ENCODE data around the gene PRM3.

DNA sequence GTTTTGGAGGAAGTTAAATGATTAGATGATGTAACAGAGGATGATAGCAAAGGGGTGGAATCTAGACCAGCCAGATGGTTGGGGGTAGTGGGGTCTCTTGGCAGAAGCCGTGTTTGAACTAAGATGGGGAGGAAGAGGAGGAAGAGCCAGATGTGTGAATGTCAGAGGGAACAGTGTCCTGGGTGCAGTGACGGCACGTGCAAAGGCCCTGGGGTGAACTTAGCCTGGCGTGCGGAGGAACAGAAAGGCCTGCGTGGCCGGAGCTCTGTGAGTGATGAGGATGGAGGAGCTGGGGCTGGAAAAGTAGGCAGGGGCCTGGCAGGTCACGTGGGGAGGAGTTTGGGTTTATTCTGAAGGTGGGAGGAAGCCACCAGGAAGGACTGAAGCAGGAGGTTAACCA, 45.4 kb upstream of the PRM3 start:
- TF ChIP-seq, protein P1, sequence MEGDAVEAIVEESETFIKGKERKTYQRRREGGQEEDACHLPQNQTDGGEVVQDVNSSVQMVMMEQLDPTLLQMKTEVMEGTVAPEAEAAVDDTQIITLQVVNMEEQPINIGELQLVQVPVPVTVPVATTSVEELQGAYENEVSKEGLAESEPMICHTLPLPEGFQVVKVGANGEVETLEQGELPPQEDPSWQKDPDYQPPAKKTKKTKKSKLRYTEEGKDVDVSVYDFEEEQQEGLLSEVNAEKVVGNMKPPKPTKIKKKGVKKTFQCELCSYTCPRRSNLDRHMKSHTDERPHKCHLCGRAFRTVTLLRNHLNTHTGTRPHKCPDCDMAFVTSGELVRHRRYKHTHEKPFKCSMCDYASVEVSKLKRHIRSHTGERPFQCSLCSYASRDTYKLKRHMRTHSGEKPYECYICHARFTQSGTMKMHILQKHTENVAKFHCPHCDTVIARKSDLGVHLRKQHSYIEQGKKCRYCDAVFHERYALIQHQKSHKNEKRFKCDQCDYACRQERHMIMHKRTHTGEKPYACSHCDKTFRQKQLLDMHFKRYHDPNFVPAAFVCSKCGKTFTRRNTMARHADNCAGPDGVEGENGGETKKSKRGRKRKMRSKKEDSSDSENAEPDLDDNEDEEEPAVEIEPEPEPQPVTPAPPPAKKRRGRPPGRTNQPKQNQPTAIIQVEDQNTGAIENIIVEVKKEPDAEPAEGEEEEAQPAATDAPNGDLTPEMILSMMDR (conservative IDR thresholded peaks at IDR 0.05; ENCODE audit: low read length): no peak
- TF ChIP-seq EZH2phosphoT487 (IDR thresholded peaks at IDR 0.05; ENCODE audit: borderline replicate concordance, low read depth, low read length): no peak
